Spleen (tissue), 13 donors: Measurements from ENCODE around the gene C21orf58. TPM values are rescaled to one million over a fixed set of nuclear protein-coding genes. Genes with fewer than 3 reads are reported as not detected.
"Not testable (repeated sequence)": the region's sequence is repeated elsewhere in the genome, so short reads cannot be mapped to it uniquely, and the experiment has no call there.

Source experiments
- DNase-seq: peaks from one replicate; pipeline ENCODE4 v3.0.0-alpha.2; 2020
- H3K27ac ChIP-seq, 8 donors: fragments of 200-600 bp; sonication (generic) in 7 of 8; 1 replicate in 4 of 8; 2 replicates in 4 of 8; pipeline versions ENCODE4 v1.5.0 to v1.8.0; 2016 to 2021; ENCODE audit warnings: inconsistent platforms in 4 of 8, mild to moderate bottlenecking in 4 of 8, moderate library complexity in 1 of 8
- H3K27me3 ChIP-seq, 7 donors: fragments of 200-600 bp; sonication (generic) in 6 of 7; replicated peaks in 1 of 7; 1 replicate in 4 of 7; 2 replicates in 3 of 7; pipeline versions ENCODE4 v1.5.0 to v1.8.0; 2016 to 2021; ENCODE audit warnings: inconsistent platforms in 3 of 7, mild to moderate bottlenecking in 1 of 7
- H3K36me3 ChIP-seq, 6 donors: fragments of 200-600 bp; sonication (generic) in 5 of 6; 1 replicate in 4 of 6; 2 replicates in 2 of 6; pipeline versions ENCODE4 v1.5.0 to v1.8.0; 2016 to 2021; ENCODE audit warnings: inconsistent platforms in 2 of 6
- H3K4me1 ChIP-seq, 6 donors: fragments of 200-600 bp; sonication (generic) in 5 of 6; 1 replicate in 3 of 6; 2 replicates in 3 of 6; pipeline versions ENCODE4 v1.5.0 to v1.8.0; 2016 to 2021; ENCODE audit warnings: inconsistent platforms in 3 of 6
- H3K4me3 ChIP-seq, 8 donors: fragments of 200-600 bp; sonication (generic) in 7 of 8; 1 replicate in 4 of 8; 2 replicates in 4 of 8; pipeline versions ENCODE4 v1.5.0 to v1.8.0; 2016 to 2021; ENCODE audit warnings: inconsistent platforms in 4 of 8, mild to moderate bottlenecking in 4 of 8, moderate library complexity in 2 of 8
- H3K9me3 ChIP-seq, 8 donors: fragments of 200-600 bp; sonication (generic) in 7 of 8; 1 replicate in 4 of 8; 2 replicates in 4 of 8; pipeline versions ENCODE4 v1.5.0 to v1.8.0; 2016 to 2021; ENCODE audit warnings: inconsistent platforms in 4 of 8
- CTCF ChIP-seq, 11 experiments: fragments of 200-600 bp in 7 of 11; fragments of 450-650 bp in 4 of 11; sonication (generic) in 4 of 11; IDR thresholded peaks in 8 of 11; conservative IDR thresholded peaks in 3 of 11; 1 replicate in 7 of 11; 2 replicates in 4 of 11; pipeline versions ENCODE4 v1.4.0 to v1.8.0; 2016 to 2021; ENCODE audit warnings: antibody characterized with exemption in 11 of 11, inconsistent platforms in 4 of 11, mild to moderate bottlenecking in 1 of 11
- POLR2A ChIP-seq, 3 donors: fragments of 450-650 bp; IDR thresholded peaks; one replicate each; pipeline ENCODE4 v1.5.1; 2017; ENCODE audit warnings: antibody characterized with exemption in 3 of 3, mild to moderate bottlenecking in 1 of 3
- POLR2AphosphoS5 ChIP-seq, 3 donors: sonication (generic); formaldehyde crosslinking; IDR thresholded peaks; one replicate each; pipeline ENCODE4 v1.5.1; 2017; ENCODE audit warnings: antibody characterized with exemption in 3 of 3
- WGBS, 5 donors: extraction: QIAGEN DNeasy Blood & Tissue Kit in 3 of 5; methylation state at CpG; one replicate each; pipeline versions ENCODE4 v1.1.5 to v1.1.7; 2013 to 2018; 5-methylcytosine and 5-hydroxymethylcytosine counted together
- intact Hi-C: fragments of 100-400 bp; cut with DNase I; formaldehyde crosslinking; loops from one replicate; pipeline ENCODE4 v1.15.0; 2023; ENCODE audit warnings: low total_unique reads
- long read RNA-seq, 2 donors: transcript quantifications; one replicate each; lab custom pipeline, GENCODE V29; 2026
- polyA plus RNA-seq, 3 donors: library from polyadenylated mRNA; stranded (reverse); fragments of 200-250 nt; gene quantifications; one replicate each; pipeline ENCODE4 v1.2.1, GENCODE V29; 2013
- total RNA-seq, 7 donors: library from RNA; depleted of rRNA in 3 of 7; stranded (reverse); fragments of >200 nt in 3 of 7; fragmentation: NEBNext Ultra II Directional in 4 of 7; extraction: Animal tissue kit (Norgen Biotek cat#: 25700) in 4 of 7; gene quantifications; one replicate each; pipeline versions ENCODE4 v1.1.0 to v1.2.1, GENCODE V29; 2016 to 2021
- donor health status: healthy with polysubstance abuse.
- donor health status: DM: no; HTN: no; CAD: no; lungs with moderate emphysema.
- donor health status: DM: no; HTN: no; CAD: no.
- donor health status: Bipolar disorder and iron deficiency.
- donor health status: healthy.
- donor health status: DM: no; HTN: no; CAD: no.
- donor health status: DM: yes; HTN: yes; CAD: no.

Gene C21orf58
- 1 to 10 TPM; 3.6 to 5.8 (median 4.7) TPM for total RNA-seq
- polyA plus RNA-seq = 1 to 10 TPM; 1.4 to 3.1 (median 2.2) TPM
- long read RNA-seq, donor 1 = 0 reads
- long read RNA-seq, donor 2 = 0 reads

GRCh38 chr21:46323710-46324389 lies at the start of gene C21orf58, which contains the start of gene PCNT:
Gene C21orf58, minus strand, starts transcription at chr21:46323870. Its CDS starts 1,132 bp downstream, at chr21:46322738.
Gene PCNT, plus strand, starts transcription at chr21:46324156. Its CDS starts 73 bp downstream, at chr21:46324229.
- Histone ChIP-seq H3K27me3 (no peaks in the 10 kb centered on the region), H3K4me3 (peak within 1 kb of the TSS; percentile 79 to 100 (median 94)), H3K9me3 (no peaks in the 10 kb centered on the region), H3K27ac (peak within 1 kb of the TSS; percentile 86 to 100 (median 98)), H3K4me1 (peaks cover 15 to 69% (median 43%) of the 10 kb centered on the region in 6 donors), H3K36me3 (peaks cover 0 to 24% (median 7%) of the 10 kb centered on the region in 6 donors)
- WGBS, 5 donors = 0 to 1% (median 0%) methylated on average over 43 to 76 of the region's 76 CpGs
- TF ChIP-seq POLR2AphosphoS5 (IDR thresholded peaks at IDR 0.05) = peak; percentile 53 to 85 (median 77)
- peak in 3 of 11 experiments; percentile 5 to 33 (median 32) for TF ChIP-seq CTCF (IDR thresholded peaks at IDR 0.05 in 8 of 11, conservative IDR thresholded peaks at IDR 0.05 in 3 of 11)
- no peak for TF ChIP-seq POLR2A (IDR thresholded peaks at IDR 0.05)
- intact Hi-C loops = loop anchor here (5.0 kb wide), 1 partner anchor 133 kb away; the partner anchor contains the start of gene DIP2A
- DNase-seq = peak; percentile 98

GRCh38 chr21:46372947-46373346 lies 49.3 kb upstream of the C21orf58 start:
- WGBS, 5 donors = 90 to 99% (median 96%) methylated on average over 10 of the region's 10 CpGs
- H3K27me3 ChIP-seq = not testable (repeated sequence)

GRCh38 chr21:46372014-46372485 lies 48.4 kb upstream of the C21orf58 start:
- H3K9me3 ChIP-seq = no peaks in the 10 kb centered on the region
- TF ChIP-seq POLR2AphosphoS5 (IDR thresholded peaks at IDR 0.05) = no peak
- TF ChIP-seq POLR2A (IDR thresholded peaks at IDR 0.05) = no peak
- TF ChIP-seq CTCF (IDR thresholded peaks at IDR 0.05 in 8 of 11, conservative IDR thresholded peaks at IDR 0.05 in 3 of 11) = no peak
- 90 to 99% (median 97%) methylated on average over 6 to 7 of the region's 7 CpGs for WGBS, 5 donors
- H3K27ac ChIP-seq = no peak overlapping the region
- no peaks in the 10 kb centered on the region for H3K27me3 ChIP-seq
- intact Hi-C loops = no loop called here
- peaks cover 0 to 79% (median 12%) of the 10 kb centered on the region in 6 donors for H3K36me3 ChIP-seq
- H3K4me3 ChIP-seq = no peak overlapping the region
- no peak for DNase-seq
- peaks cover 4 to 30% (median 20%) of the 10 kb centered on the region in 6 donors for H3K4me1 ChIP-seq

More at GRCh38 chr21:46372947-46373346, 49.3 kb upstream of the C21orf58 start:
- H3K4me3 ChIP-seq, H3K27ac ChIP-seq, DNase-seq, H3K9me3 ChIP-seq, intact Hi-C loops: not testable (repeated sequence)
- H3K36me3 ChIP-seq = peaks cover 0 to 76% (median 4%) of the 10 kb centered on the region in 6 donors
- H3K4me1 ChIP-seq = peaks cover 4 to 25% (median 20%) of the 10 kb centered on the region in 6 donors

- Histone ChIP-seq H3K9me3 (no peaks in the 10 kb centered on the region), H3K27ac (no peak overlapping the region), H3K27me3 (no peaks in the 10 kb centered on the region), H3K4me3 (no peak overlapping the region), H3K36me3 (peaks cover 0 to 79% (median 18%) of the 10 kb centered on the region in 6 donors), H3K4me1 (peaks cover 4 to 30% (median 20%) of the 10 kb centered on the region in 6 donors)
- no peak for TF ChIP-seq CTCF (IDR thresholded peaks at IDR 0.05 in 8 of 11, conservative IDR thresholded peaks at IDR 0.05 in 3 of 11)
- TF ChIP-seq POLR2AphosphoS5 (IDR thresholded peaks at IDR 0.05) = no peak
- TF ChIP-seq POLR2A (IDR thresholded peaks at IDR 0.05) = no peak
- intact Hi-C loops = no loop called here
- 91 to 95% (median 93%) methylated on average over 12 to 16 of the region's 16 CpGs for WGBS, 5 donors
- DNase-seq = no peak
Measured at GRCh38 chr21:46371204-46372013, 47.7 kb upstream of the C21orf58 start.
